Placental pericyte (primary cell): ENCODE measurements around the gene GORASP2. TPM values are rescaled to one million over a fixed set of nuclear protein-coding genes. Genes with fewer than 3 reads are reported as not detected.

Experiments used
- total RNA-seq: library from RNA; depleted of rRNA; stranded (reverse); fragments of >200 nt; gene quantifications from 2 replicates; pipeline ENCODE4 v1.2.3, GENCODE V29; 2012

The GORASP2 gene
- total RNA-seq = 86.6 and 105 TPM in 2 replicates

GRCh38 chr2:170928824-170929685 is at the start of gene GORASP2:
Gene GORASP2, plus strand, starts transcription at chr2:170929253. Its CDS starts 88 bp downstream, at chr2:170929341.

Other genes with a start within 250 kb of the GORASP2 start
- gene SP5, start 213.9 kb upstream of the GORASP2 start, total RNA-seq = not detected in 2 replicates
- not detected in 2 replicates for gene ERICH2, start 158.9 kb upstream of the GORASP2 start, total RNA-seq
- gene GAD1, start 112.4 kb upstream of the GORASP2 start, total RNA-seq = 0.22 and 0.43 TPM in 2 replicates
- 11.9 and 17.9 TPM in 2 replicates for gene TLK1, start 231.6 kb downstream of the GORASP2 start, total RNA-seq